Raji (cell line): ENCODE measurements around the gene TMPRSS12.

Experiments
- POLR2A ChIP-seq: IDR thresholded peaks from 2 replicates; pipeline ENCODE4 v1.6.1; 2011; ENCODE audit warnings: low read depth, low read length, control low read depth; ENCODE audit not compliant: insufficient read depth

TMPRSS12 gene

GRCh38 chr12:50842637-50843493 lies at the start of gene TMPRSS12:
Gene TMPRSS12 (plus strand): TSS chr12:50842926. CDS start chr12:50842965, 39 bp downstream.
- no peak for TF ChIP-seq POLR2A

- TF ChIP-seq POLR2A = no peak
These were observed 42.8 kb upstream of the TMPRSS12 start for GRCh38 chr12:50799908-50800307.

- TF ChIP-seq POLR2A = no peak
These were observed 39.4 kb upstream of the TMPRSS12 start for GRCh38 chr12:50803230-50803875.

- TF ChIP-seq POLR2A = no peak
These were observed 36.5 kb upstream of the TMPRSS12 start for GRCh38 chr12:50806176-50806575.

GRCh38 chr12:50820177-50820576 lies 22.5 kb upstream of the TMPRSS12 start:
- no peak for TF ChIP-seq POLR2A

GRCh38 chr12:50822082-50822481 lies 20.6 kb upstream of the TMPRSS12 start:
- no peak for TF ChIP-seq POLR2A

- no peak for TF ChIP-seq POLR2A
These were observed 17.8 kb upstream of the TMPRSS12 start for GRCh38 chr12:50824914-50825313.

- no peak for TF ChIP-seq POLR2A
These were observed 17.3 kb upstream of the TMPRSS12 start for GRCh38 chr12:50825372-50825838.

GRCh38 chr12:50828121-50828520 lies 14.6 kb upstream of the TMPRSS12 start:
- TF ChIP-seq POLR2A = no peak

- TF ChIP-seq POLR2A = no peak
These were observed 13.8 kb upstream of the TMPRSS12 start for GRCh38 chr12:50828886-50829285.

GRCh38 chr12:50839042-50839441 lies 3.7 kb upstream of the TMPRSS12 start:
- TF ChIP-seq POLR2A = no peak

- TF ChIP-seq POLR2A = no peak
These were observed 1.8 kb upstream of the TMPRSS12 start for GRCh38 chr12:50840809-50841487.

- TF ChIP-seq POLR2A = no peak
These were observed 802 bp upstream of the TMPRSS12 start for GRCh38 chr12:50841716-50842531.

- TF ChIP-seq POLR2A = no peak
These were observed 2.4 kb downstream of the TMPRSS12 start for GRCh38 chr12:50845021-50845647.
